ENCODE results near the gene GPR89A.
A peak's percentile ranks its signal among the peaks of the same experiment; 100 is the strongest.
"Not testable (repeated sequence)": the region's sequence is repeated elsewhere in the genome, so short reads cannot be mapped to it uniquely, and the experiment has no call there.

Gene GPR89A

GRCh38 chr1:145607833-145608733, at the start of gene GPR89A:
Gene GPR89A, plus strand, starts transcription at chr1:145607988. Its CDS starts 146 bp downstream, at chr1:145608134.
- not testable (repeated sequence) for H3K9me3 ChIP-seq (ENCODE audit: severe bottlenecking); H3K27me3 ChIP-seq (ENCODE audit: insufficient read depth, low read depth, severe bottlenecking); H3K36me3 ChIP-seq
- peak within 1 kb of the TSS; percentile 64 for H3K27ac ChIP-seq
- DNase-seq, result peak; percentile 100
- peak within 1 kb of the TSS; percentile 77 for H3K4me3 ChIP-seq (ENCODE audit: low read depth, low read length)

GRCh38 chr1:145586820-145587219, 21.0 kb upstream of the GPR89A start:
- not testable (repeated sequence) for H3K4me3 ChIP-seq (ENCODE audit: low read depth, low read length); H3K27ac ChIP-seq; H3K36me3 ChIP-seq; H3K27me3 ChIP-seq (ENCODE audit: insufficient read depth, low read depth, severe bottlenecking); H3K9me3 ChIP-seq (ENCODE audit: severe bottlenecking); DNase-seq

- H3K27ac ChIP-seq; H3K4me3 ChIP-seq (ENCODE audit: low read depth, low read length); H3K36me3 ChIP-seq; H3K9me3 ChIP-seq (ENCODE audit: severe bottlenecking); H3K27me3 ChIP-seq (ENCODE audit: insufficient read depth, low read depth, severe bottlenecking): not testable (repeated sequence)
- DNase-seq, result peak; percentile 78
Measured at GRCh38 chr1:145590806-145591205, 17.0 kb upstream of the GPR89A start.

- not testable (repeated sequence) for H3K27me3 ChIP-seq (ENCODE audit: insufficient read depth, low read depth, severe bottlenecking); H3K4me3 ChIP-seq (ENCODE audit: low read depth, low read length); H3K9me3 ChIP-seq (ENCODE audit: severe bottlenecking); H3K36me3 ChIP-seq; DNase-seq; H3K27ac ChIP-seq
Measured at GRCh38 chr1:145592347-145592746, 15.4 kb upstream of the GPR89A start.

- H3K27me3 ChIP-seq (ENCODE audit: insufficient read depth, low read depth, severe bottlenecking); H3K36me3 ChIP-seq; DNase-seq; H3K4me3 ChIP-seq (ENCODE audit: low read depth, low read length); H3K9me3 ChIP-seq (ENCODE audit: severe bottlenecking); H3K27ac ChIP-seq: not testable (repeated sequence)
Measured at GRCh38 chr1:145595421-145595820, 12.4 kb upstream of the GPR89A start.

- H3K36me3 ChIP-seq; H3K9me3 ChIP-seq (ENCODE audit: severe bottlenecking); H3K4me3 ChIP-seq (ENCODE audit: low read depth, low read length); H3K27ac ChIP-seq; DNase-seq; H3K27me3 ChIP-seq (ENCODE audit: insufficient read depth, low read depth, severe bottlenecking): not testable (repeated sequence)
Measured at GRCh38 chr1:145596236-145596635, 11.6 kb upstream of the GPR89A start.

GRCh38 chr1:145599426-145599825, 8.4 kb upstream of the GPR89A start:
- not testable (repeated sequence) for H3K27me3 ChIP-seq (ENCODE audit: insufficient read depth, low read depth, severe bottlenecking); H3K9me3 ChIP-seq (ENCODE audit: severe bottlenecking); DNase-seq; H3K4me3 ChIP-seq (ENCODE audit: low read depth, low read length); H3K36me3 ChIP-seq; H3K27ac ChIP-seq

GRCh38 chr1:145601593-145601992, 6.2 kb upstream of the GPR89A start:
- H3K27ac ChIP-seq, result no peak overlapping the region
- no peaks in the 10 kb centered on the region for H3K36me3 ChIP-seq
- no peak overlapping the region for H3K4me3 ChIP-seq (ENCODE audit: low read depth, low read length)
- DNase-seq, result no peak
- TF ChIP-seq CTCF (IDR thresholded peaks at IDR 0.05; ENCODE audit: low read depth, low read length), result no peak
- no peaks in the 10 kb centered on the region for H3K27me3 ChIP-seq (ENCODE audit: insufficient read depth, low read depth, severe bottlenecking)
- no peaks in the 10 kb centered on the region for H3K9me3 ChIP-seq (ENCODE audit: severe bottlenecking)

- DNase-seq; H3K4me3 ChIP-seq (ENCODE audit: low read depth, low read length); H3K27ac ChIP-seq; H3K27me3 ChIP-seq (ENCODE audit: insufficient read depth, low read depth, severe bottlenecking); H3K9me3 ChIP-seq (ENCODE audit: severe bottlenecking); H3K36me3 ChIP-seq: not testable (repeated sequence)
Measured at GRCh38 chr1:145606840-145607239, 948 bp upstream of the GPR89A start.

GRCh38 chr1:145607289-145607688, 499 bp upstream of the GPR89A start:
- H3K9me3 ChIP-seq (ENCODE audit: severe bottlenecking); H3K4me3 ChIP-seq (ENCODE audit: low read depth, low read length): not testable (repeated sequence)

GRCh38 chr1:145610744-145611143, 3.0 kb downstream of the GPR89A start:
- not testable (repeated sequence) for H3K4me3 ChIP-seq (ENCODE audit: low read depth, low read length); H3K9me3 ChIP-seq (ENCODE audit: severe bottlenecking); H3K27me3 ChIP-seq (ENCODE audit: insufficient read depth, low read depth, severe bottlenecking); H3K27ac ChIP-seq; H3K36me3 ChIP-seq; DNase-seq

More at GRCh38 chr1:145607289-145607688, 499 bp upstream of the GPR89A start:
- H3K27ac ChIP-seq; H3K36me3 ChIP-seq; DNase-seq; H3K27me3 ChIP-seq (ENCODE audit: insufficient read depth, low read depth, severe bottlenecking): not testable (repeated sequence)

- not testable (repeated sequence) for DNase-seq; H3K27me3 ChIP-seq (ENCODE audit: insufficient read depth, low read depth, severe bottlenecking); H3K4me3 ChIP-seq (ENCODE audit: low read depth, low read length)
Measured at GRCh38 chr1:145620073-145620472, 12.3 kb downstream of the GPR89A start.

GRCh38 chr1:145622177-145622576, 14.4 kb downstream of the GPR89A start:
- not testable (repeated sequence) for H3K4me3 ChIP-seq (ENCODE audit: low read depth, low read length); H3K9me3 ChIP-seq (ENCODE audit: severe bottlenecking); H3K36me3 ChIP-seq; H3K27ac ChIP-seq; DNase-seq; H3K27me3 ChIP-seq (ENCODE audit: insufficient read depth, low read depth, severe bottlenecking)

More at GRCh38 chr1:145620073-145620472, 12.3 kb downstream of the GPR89A start:
- H3K9me3 ChIP-seq (ENCODE audit: severe bottlenecking); H3K27ac ChIP-seq; H3K36me3 ChIP-seq: not testable (repeated sequence)

GRCh38 chr1:145636237-145636636, 28.4 kb downstream of the GPR89A start:
- H3K27ac ChIP-seq; H3K9me3 ChIP-seq (ENCODE audit: severe bottlenecking); H3K4me3 ChIP-seq (ENCODE audit: low read depth, low read length); H3K27me3 ChIP-seq (ENCODE audit: insufficient read depth, low read depth, severe bottlenecking); DNase-seq; H3K36me3 ChIP-seq: not testable (repeated sequence)
